Measurements from ENCODE around the gene MAGI2. TPM values are rescaled to one million over a fixed set of nuclear protein-coding genes. Genes with fewer than 3 reads are reported as not detected.

Gene MAGI2
- total RNA-seq, 1 experiment from 2014 or later, result 0.25 TPM

GRCh38 chr7:79157281-79157680 is 296.2 kb downstream of the MAGI2 start:
- ChIA-PET POLR2A (no interaction called here), CTCF (no interaction called here)
- no peaks in the 10 kb centered on the region for H3K36me3 ChIP-seq (ENCODE audit: control insufficient read depth, insufficient read depth, low read length)
- H3K4me3 ChIP-seq (ENCODE audit: low read depth, low read length), result no peak overlapping the region
- no peaks in the 10 kb centered on the region for H3K27me3 Mint-ChIP-seq (ENCODE audit: insufficient read depth, unreplicated experiment)
- no peaks in the 10 kb centered on the region for H3K4me1 Mint-ChIP-seq (ENCODE audit: low read depth, unreplicated experiment)
- TF ChIP-seq CTCF (IDR thresholded peaks at IDR 0.05; ENCODE audit: insufficient read depth in 1 of 2, low read depth in 1 of 2, low read length in 1 of 2, severe bottlenecking in 1 of 2, unreplicated experiment in 1 of 2), result no peak
- DNase-seq, result no peak
- H3K27me3 ChIP-seq (replicated peaks; ENCODE audit: control insufficient read depth, insufficient read depth, low read length), result no peaks in the 10 kb centered on the region
- H3K9me3 ChIP-seq, result peaks cover 18% of the 10 kb centered on the region
- H3K4me3 Mint-ChIP-seq (ENCODE audit: unreplicated experiment), result no peak overlapping the region
- H3K36me3 Mint-ChIP-seq (ENCODE audit: insufficient read depth, unreplicated experiment), result no peaks in the 10 kb centered on the region
- BruUV-seq (replicated peaks), result no TSS peak
- intact Hi-C loops (cut with micrococcal nuclease; ENCODE audit: unreplicated experiment), result no loop called here
- no peaks in the 10 kb centered on the region for H3K4me1 ChIP-seq
- no peak overlapping the region for H3K27ac Mint-ChIP-seq (ENCODE audit: unreplicated experiment)
- no peaks in the 10 kb centered on the region for H3K9me3 Mint-ChIP-seq (ENCODE audit: unreplicated experiment)

GRCh38 chr7:79149831-79150230 is 303.6 kb downstream of the MAGI2 start:
- intact Hi-C loops (cut with micrococcal nuclease; ENCODE audit: unreplicated experiment), result no loop called here
- no TSS peak for BruUV-seq (replicated peaks)
- Histone ChIP-seq H3K4me1 (peaks cover 6% of the 10 kb centered on the region; the same call in 1 of the 2 replicates), H3K4me3 (ENCODE audit: low read depth, low read length) (no peak overlapping the region), H3K36me3 (ENCODE audit: control insufficient read depth, insufficient read depth, low read length) (no peaks in the 10 kb centered on the region), H3K27me3 (replicated peaks; ENCODE audit: control insufficient read depth, insufficient read depth, low read length) (no peaks in the 10 kb centered on the region), H3K9me3 (no peaks in the 10 kb centered on the region)
- POLR2A ChIA-PET, result no interaction called here
- H3K36me3 Mint-ChIP-seq (ENCODE audit: insufficient read depth, unreplicated experiment), result no peaks in the 10 kb centered on the region
- DNase-seq, result no peak
- no peaks in the 10 kb centered on the region for H3K9me3 Mint-ChIP-seq (ENCODE audit: unreplicated experiment)
- peaks cover 7% of the 10 kb centered on the region for H3K4me1 Mint-ChIP-seq (ENCODE audit: low read depth, unreplicated experiment)
- no peak overlapping the region for H3K4me3 Mint-ChIP-seq (ENCODE audit: unreplicated experiment)
- CTCF ChIA-PET, result no interaction called here
- H3K27ac Mint-ChIP-seq (ENCODE audit: unreplicated experiment), result no peak overlapping the region
- no peaks in the 10 kb centered on the region for H3K27me3 Mint-ChIP-seq (ENCODE audit: insufficient read depth, unreplicated experiment)
- no peak for TF ChIP-seq CTCF (IDR thresholded peaks at IDR 0.05; ENCODE audit: insufficient read depth in 1 of 2, low read depth in 1 of 2, low read length in 1 of 2, severe bottlenecking in 1 of 2, unreplicated experiment in 1 of 2)

GRCh38 chr7:79142706-79143105 is 310.8 kb downstream of the MAGI2 start:
- no peaks in the 10 kb centered on the region for H3K9me3 Mint-ChIP-seq (ENCODE audit: unreplicated experiment)
- POLR2A ChIA-PET, result no interaction called here
- intact Hi-C loops (cut with micrococcal nuclease; ENCODE audit: unreplicated experiment), result no loop called here

More at GRCh38 chr7:79142706-79143105, 310.8 kb downstream of the MAGI2 start:
- no peak for DNase-seq
- no peaks in the 10 kb centered on the region for H3K27me3 Mint-ChIP-seq (ENCODE audit: insufficient read depth, unreplicated experiment)
- no peaks in the 10 kb centered on the region for H3K36me3 ChIP-seq (ENCODE audit: control insufficient read depth, insufficient read depth, low read length)
- no peaks in the 10 kb centered on the region for H3K36me3 Mint-ChIP-seq (ENCODE audit: insufficient read depth, unreplicated experiment)
- H3K27me3 ChIP-seq (replicated peaks; ENCODE audit: control insufficient read depth, insufficient read depth, low read length), result no peaks in the 10 kb centered on the region
- no peak for TF ChIP-seq CTCF (IDR thresholded peaks at IDR 0.05; ENCODE audit: insufficient read depth in 1 of 2, low read depth in 1 of 2, low read length in 1 of 2, severe bottlenecking in 1 of 2, unreplicated experiment in 1 of 2)
- no peak overlapping the region for H3K27ac Mint-ChIP-seq (ENCODE audit: unreplicated experiment)
- no peak overlapping the region for H3K4me3 ChIP-seq (ENCODE audit: low read depth, low read length)
- H3K4me1 ChIP-seq, result no peaks in the 10 kb centered on the region
- BruUV-seq (replicated peaks), result no TSS peak
- 0 out of 2 replicates have a peak, but pooled peaks cover under 1% of the 10 kb centered on the region for H3K9me3 ChIP-seq
- no peaks in the 10 kb centered on the region for H3K4me1 Mint-ChIP-seq (ENCODE audit: low read depth, unreplicated experiment)
- CTCF ChIA-PET, result no interaction called here
- no peak overlapping the region for H3K4me3 Mint-ChIP-seq (ENCODE audit: unreplicated experiment)
